Stimulated activated effector memory CD8-positive, alpha-beta T cell treated with anti-CD3 and anti-CD28 coated beads, Interleukin-12 subunit alpha, Interleukin-12 subunit beta, amount 100 ng/mL, for 72 hours (primary cell): Measurements from ENCODE around the gene PAPLN.

Source experiments
- ATAC-seq: fragments of 150-1000 bp; cut with Tn5 transposase; 2 replicates; pipeline ENCODE4 v1.10.0; 2021
- DNase-seq, 2 donors: peaks; one replicate each; pipeline ENCODE4 v3.0.0; 2021 to 2022; ENCODE audit warnings: low spot score in 2 of 2
- H3K27ac Mint-ChIP-seq: one replicate; pipeline ENCODE4 v1.8.0; 2022; ENCODE audit warnings: mild to moderate bottlenecking, mixed read lengths
- H3K36me3 Mint-ChIP-seq: one replicate; pipeline ENCODE4 v1.8.0; 2022; ENCODE audit warnings: mild to moderate bottlenecking, mixed read lengths
- H3K4me1 Mint-ChIP-seq: one replicate; pipeline ENCODE4 v1.8.0; 2022; ENCODE audit warnings: mixed read lengths
- H3K4me3 Mint-ChIP-seq: one replicate; pipeline ENCODE4 v1.8.0; 2022; ENCODE audit warnings: mild to moderate bottlenecking, mixed read lengths
- H3K9me3 Mint-ChIP-seq: one replicate; pipeline ENCODE4 v1.8.0; 2022; ENCODE audit warnings: mixed read lengths

PAPLN gene

DNA sequence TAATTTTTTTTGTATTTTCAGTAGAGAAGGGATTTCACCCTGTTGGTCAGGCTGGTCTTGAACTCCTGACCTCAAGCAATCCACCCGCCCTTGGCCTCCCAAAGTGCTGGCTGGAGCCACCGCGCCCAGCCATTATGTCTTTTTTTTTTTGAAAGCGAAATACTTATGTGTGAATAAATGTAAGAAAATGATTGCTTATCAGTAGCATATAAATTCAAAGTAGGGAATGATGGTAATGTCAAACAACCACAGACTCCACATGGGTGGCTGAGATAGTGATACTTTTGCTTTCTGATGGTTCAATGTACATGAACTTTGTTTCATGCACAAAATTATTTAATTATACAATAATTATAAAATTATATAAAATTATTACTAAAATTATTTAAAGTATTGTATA is 75.8 kb downstream of the PAPLN start:
- H3K9me3 Mint-ChIP-seq = no peaks in the 10 kb centered on the region
- no peak for DNase-seq
- H3K4me1 Mint-ChIP-seq = no peaks in the 10 kb centered on the region
- ATAC-seq = no peak
- H3K36me3 Mint-ChIP-seq = no peaks in the 10 kb centered on the region
- no peak overlapping the region for H3K27ac Mint-ChIP-seq
- H3K4me3 Mint-ChIP-seq = no peak overlapping the region

DNA sequence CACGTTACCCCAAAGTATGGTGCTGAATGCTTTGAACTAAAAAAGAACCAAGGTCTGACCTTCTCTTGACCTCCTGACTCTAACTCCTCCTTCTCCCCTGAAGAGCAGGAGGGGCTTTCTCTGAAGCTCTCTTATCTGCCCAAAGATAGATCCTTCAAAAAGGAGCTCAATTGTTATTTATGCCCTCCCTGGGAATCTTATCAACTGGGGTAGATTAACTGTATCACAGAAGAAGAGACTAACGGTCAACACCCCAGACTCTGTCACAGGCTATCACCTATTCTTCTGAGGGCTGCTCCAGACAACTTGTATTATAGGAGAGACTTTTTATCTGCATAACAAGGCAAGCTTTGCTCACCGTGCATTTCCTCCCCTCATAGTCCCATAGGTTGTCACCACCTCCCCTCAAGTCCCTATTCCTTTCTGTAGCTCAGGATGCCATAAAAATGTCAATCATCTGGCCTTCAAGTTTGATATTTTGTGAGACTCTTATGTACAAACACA is 86.6 kb downstream of the PAPLN start:
- Mint-ChIP-seq H3K36me3 (peaks cover 5% of the 10 kb centered on the region), H3K9me3 (no peaks in the 10 kb centered on the region), H3K4me1 (peaks cover 15% of the 10 kb centered on the region), H3K4me3 (no peak overlapping the region), H3K27ac (no peak overlapping the region)
- ATAC-seq (no peak), DNase-seq (no peak)
